Activated naive CD4-positive, alpha-beta T cell treated with anti-CD3 and anti-CD28 coated beads, Interleukin-2, amount 50 U/mL, for 24 hours (primary cell): ENCODE data around the gene COA5.
A peak's percentile ranks its signal among the peaks of the same experiment; 100 is the strongest.

Experiments
- H3K27ac Mint-ChIP-seq: one replicate; pipeline ENCODE4 v1.8.0; 2021; ENCODE audit warnings: mild to moderate bottlenecking, mixed read lengths
- H3K27me3 Mint-ChIP-seq: one replicate; pipeline ENCODE4 v1.8.0; 2021; ENCODE audit warnings: mixed read lengths
- H3K36me3 Mint-ChIP-seq: one replicate; pipeline ENCODE4 v1.8.0; 2021; ENCODE audit warnings: mixed read lengths
- H3K4me1 Mint-ChIP-seq: one replicate; pipeline ENCODE4 v1.8.0; 2021; ENCODE audit warnings: mixed read lengths
- H3K4me3 Mint-ChIP-seq: one replicate; pipeline ENCODE4 v1.8.0; 2021; ENCODE audit warnings: mild to moderate bottlenecking, mixed read lengths
- H3K9me3 Mint-ChIP-seq: one replicate; pipeline ENCODE4 v1.8.0; 2021; ENCODE audit warnings: mixed read lengths

The COA5 gene

DNA sequence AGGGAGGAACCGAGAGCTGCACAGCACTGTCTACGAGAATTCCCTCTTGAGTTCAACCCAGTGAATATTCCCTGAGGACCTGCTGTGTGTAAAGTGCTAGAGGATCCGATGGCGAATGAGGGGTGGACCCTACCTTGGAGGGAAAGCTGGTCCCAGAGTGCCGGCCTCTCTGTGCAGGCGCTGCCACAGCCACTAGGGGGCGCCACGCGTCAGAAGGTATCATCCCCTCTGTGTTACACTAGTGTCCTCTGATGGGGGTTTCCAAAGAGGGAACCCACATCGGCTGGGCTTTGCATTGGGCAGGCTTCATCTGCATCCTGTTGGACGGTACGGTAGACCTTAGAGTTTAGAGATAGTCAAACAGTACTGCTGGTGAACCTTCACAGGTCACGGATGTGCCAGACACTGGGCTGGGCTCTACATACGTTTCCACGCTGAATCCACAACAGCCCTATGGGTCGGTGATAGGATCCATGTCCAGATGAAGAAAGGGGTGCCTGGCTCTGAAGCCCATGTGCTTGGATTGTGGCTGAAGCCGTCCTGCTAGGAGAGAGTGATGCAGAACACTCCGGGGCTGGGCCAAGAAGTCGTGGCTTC, 39.0 kb downstream of the COA5 start:
- peaks cover 14% of the 10 kb centered on the region for H3K36me3 Mint-ChIP-seq
- no peaks in the 10 kb centered on the region for H3K27me3 Mint-ChIP-seq
- H3K4me3 Mint-ChIP-seq: no peak overlapping the region
- H3K27ac Mint-ChIP-seq: no peak overlapping the region
- H3K9me3 Mint-ChIP-seq: no peaks in the 10 kb centered on the region
- no peaks in the 10 kb centered on the region for H3K4me1 Mint-ChIP-seq

DNA sequence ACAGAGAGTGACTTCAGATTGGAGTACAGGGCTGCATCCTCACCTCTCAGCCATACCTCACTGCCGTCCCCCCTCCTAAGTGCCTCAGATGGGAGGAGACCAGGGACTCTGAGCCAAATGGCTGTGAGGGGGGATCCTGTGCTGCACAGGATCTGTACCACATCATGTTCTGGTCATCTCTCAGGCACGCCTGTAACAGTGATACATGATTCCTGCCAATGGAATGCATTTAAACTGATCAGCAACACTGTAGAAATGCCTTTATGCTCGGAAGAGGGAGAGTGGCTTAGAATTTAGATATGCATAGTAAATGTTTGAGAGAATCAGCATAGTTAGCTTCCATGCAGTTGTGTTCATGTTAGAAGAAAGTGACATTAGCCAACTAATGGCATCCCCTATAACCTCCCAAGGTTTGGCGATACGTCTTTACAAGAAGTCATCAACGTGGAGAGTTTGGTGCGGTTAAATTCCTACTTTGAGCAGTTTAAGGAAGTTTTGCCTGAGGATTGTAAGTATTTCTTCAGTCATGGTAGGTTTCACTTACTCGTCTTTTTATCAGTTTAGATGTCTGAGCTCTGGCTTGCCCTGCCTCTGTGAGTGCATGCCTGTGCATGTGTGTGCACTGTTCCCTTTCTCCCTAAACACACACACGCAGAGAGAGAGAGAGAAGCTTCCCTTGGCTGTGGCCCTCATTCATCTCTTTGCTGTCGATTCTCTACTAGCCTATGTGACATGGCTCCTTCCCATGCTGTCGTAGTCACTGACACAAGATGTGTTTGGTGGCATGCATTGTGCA, 40.0 kb downstream of the COA5 start:
- H3K27me3 Mint-ChIP-seq: no peaks in the 10 kb centered on the region
- no peak overlapping the region for H3K4me3 Mint-ChIP-seq
- H3K9me3 Mint-ChIP-seq: no peaks in the 10 kb centered on the region
- peaks cover 11% of the 10 kb centered on the region for H3K36me3 Mint-ChIP-seq
- H3K4me1 Mint-ChIP-seq: no peaks in the 10 kb centered on the region
- no peak overlapping the region for H3K27ac Mint-ChIP-seq

- no peaks in the 10 kb centered on the region for H3K27me3 Mint-ChIP-seq
- no peaks in the 10 kb centered on the region for H3K4me1 Mint-ChIP-seq
- no peak overlapping the region for H3K4me3 Mint-ChIP-seq
- H3K9me3 Mint-ChIP-seq: no peaks in the 10 kb centered on the region
- no peak overlapping the region for H3K27ac Mint-ChIP-seq
- peaks cover 11% of the 10 kb centered on the region for H3K36me3 Mint-ChIP-seq
These were observed 42.4 kb downstream of the COA5 start for GRCh38 chr2:98565941-98566340.

DNA sequence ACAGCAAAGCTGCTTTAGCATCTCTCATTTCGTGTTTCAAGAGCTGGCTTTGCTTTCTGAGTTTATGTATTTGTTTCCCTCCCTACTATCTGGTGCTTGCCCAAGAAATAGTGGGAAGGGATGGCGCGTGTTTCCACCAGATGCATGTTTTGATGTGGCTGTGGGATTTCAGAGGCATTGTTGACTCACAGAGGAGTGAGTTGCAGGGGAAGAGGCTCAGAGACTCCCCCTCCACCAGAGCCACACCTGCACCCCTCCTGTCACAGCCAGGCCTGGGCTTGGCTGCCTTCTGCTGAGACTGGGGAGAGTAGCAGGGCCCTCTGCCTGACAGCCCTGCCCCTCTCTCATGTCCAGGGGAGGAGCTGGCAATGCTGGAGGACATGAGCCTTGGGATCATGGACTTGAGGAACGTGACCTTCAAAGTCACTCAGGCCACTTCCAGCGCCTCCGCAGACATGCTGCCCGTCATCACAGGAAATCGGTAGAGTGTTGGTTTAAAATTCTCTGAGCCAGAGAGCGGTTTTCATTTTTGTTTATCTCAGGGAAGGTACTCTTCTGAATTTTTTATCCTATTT, 42.9 kb downstream of the COA5 start:
- Mint-ChIP-seq H3K9me3 (no peaks in the 10 kb centered on the region), H3K4me3 (no peak overlapping the region), H3K4me1 (no peaks in the 10 kb centered on the region), H3K27me3 (no peaks in the 10 kb centered on the region), H3K27ac (no peak overlapping the region), H3K36me3 (peaks cover 11% of the 10 kb centered on the region)

DNA sequence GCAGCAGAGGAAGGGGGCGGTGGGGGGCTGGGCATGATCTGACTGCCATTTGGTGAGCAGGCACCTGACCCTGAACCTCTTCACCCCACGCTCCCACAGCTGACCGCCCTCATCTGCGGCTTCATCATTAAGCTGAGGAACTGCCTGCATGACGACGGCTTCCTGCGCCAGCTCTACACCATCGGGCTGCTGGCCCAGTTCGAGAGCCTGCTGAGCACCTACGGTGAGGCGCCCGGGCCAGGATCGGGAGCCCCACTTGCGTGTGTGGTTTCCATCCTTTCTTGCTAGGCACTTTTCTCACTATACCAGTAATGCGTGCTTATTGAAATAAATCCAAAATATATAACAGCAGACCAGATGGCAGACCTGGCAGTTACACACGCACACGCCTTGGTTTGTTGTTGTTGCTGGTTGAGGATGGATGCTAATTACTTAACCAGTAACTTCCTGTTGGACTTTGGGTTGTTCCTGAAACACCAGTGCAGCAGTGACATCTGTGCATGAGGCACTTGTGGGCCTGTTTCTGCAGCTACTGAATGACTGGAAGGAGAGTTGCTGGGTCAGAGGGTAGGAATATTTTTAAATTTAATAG, 43.7 kb downstream of the COA5 start:
- Mint-ChIP-seq H3K4me3 (no peak overlapping the region), H3K27ac (no peak overlapping the region), H3K9me3 (no peaks in the 10 kb centered on the region), H3K4me1 (no peaks in the 10 kb centered on the region), H3K27me3 (no peaks in the 10 kb centered on the region), H3K36me3 (peaks cover 7% of the 10 kb centered on the region)

DNA sequence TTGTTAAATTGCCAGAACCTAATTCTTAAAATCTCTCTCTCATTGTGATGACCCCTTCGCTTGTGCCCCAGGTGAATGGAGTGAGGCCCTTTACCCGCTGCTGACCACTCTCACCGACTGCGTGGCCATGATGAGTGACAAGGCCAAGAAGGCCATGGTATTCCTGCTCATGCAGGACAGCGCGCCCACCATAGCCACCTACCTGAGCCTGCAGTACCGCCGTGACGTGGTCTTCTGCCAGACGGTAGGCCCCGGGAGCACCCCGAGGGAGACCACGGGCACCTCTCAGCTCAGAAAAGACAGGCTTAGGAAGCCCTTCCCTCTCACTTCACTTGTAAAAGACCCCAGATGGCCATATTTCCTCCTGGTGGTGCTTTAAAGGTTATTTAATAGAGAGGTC, 44.9 kb downstream of the COA5 start:
- Mint-ChIP-seq H3K36me3 (peaks cover 4% of the 10 kb centered on the region), H3K4me1 (peaks cover 6% of the 10 kb centered on the region), H3K4me3 (no peak overlapping the region)

GRCh38 chr2:98561902-98562695, 46.2 kb downstream of the COA5 start:
- Mint-ChIP-seq H3K4me1 (peaks cover 6% of the 10 kb centered on the region), H3K36me3 (peaks cover 2% of the 10 kb centered on the region), H3K27ac (no peak overlapping the region), H3K4me3 (no peak overlapping the region), H3K9me3 (no peaks in the 10 kb centered on the region), H3K27me3 (no peaks in the 10 kb centered on the region)

More for the DNA sequence above, 44.9 kb downstream of the COA5 start:
- H3K27ac Mint-ChIP-seq: no peak overlapping the region
- H3K9me3 Mint-ChIP-seq: no peaks in the 10 kb centered on the region
- H3K27me3 Mint-ChIP-seq: no peaks in the 10 kb centered on the region

- Mint-ChIP-seq H3K4me3 (no peak overlapping the region), H3K9me3 (no peaks in the 10 kb centered on the region), H3K36me3 (peaks cover 2% of the 10 kb centered on the region), H3K27ac (no peak overlapping the region), H3K27me3 (no peaks in the 10 kb centered on the region), H3K4me1 (peaks cover 15% of the 10 kb centered on the region)
These were observed 47.3 kb downstream of the COA5 start for GRCh38 chr2:98561018-98561417.

DNA sequence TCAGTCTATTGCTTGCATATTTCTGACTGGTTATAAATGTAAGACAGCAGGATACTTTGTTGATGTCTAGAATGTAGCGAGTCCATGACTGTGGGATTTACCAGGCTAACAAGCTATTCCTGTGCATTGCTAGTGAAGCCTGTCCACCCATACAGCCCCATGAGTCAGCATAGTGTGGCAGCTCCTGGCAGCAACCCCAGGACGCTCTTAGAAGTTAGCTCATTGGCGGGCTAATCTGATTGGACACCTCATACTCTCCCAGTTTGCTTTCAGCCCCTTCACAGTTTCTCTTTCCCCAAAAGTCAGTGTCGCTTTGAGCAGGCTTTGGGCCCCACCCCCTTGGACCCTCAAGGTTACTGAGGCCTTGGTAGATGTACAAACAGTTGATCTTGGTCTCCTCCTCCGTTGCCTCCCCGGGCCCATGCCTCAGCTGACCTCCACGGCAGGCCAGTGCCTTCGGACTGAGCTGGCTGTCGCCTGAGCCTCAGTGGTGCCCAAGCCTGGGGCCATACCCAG, 48.0 kb downstream of the COA5 start:
- H3K4me3 Mint-ChIP-seq: no peak overlapping the region
- H3K36me3 Mint-ChIP-seq: peaks cover 2% of the 10 kb centered on the region
- H3K27ac Mint-ChIP-seq: peak overlapping the region; percentile 84
- H3K9me3 Mint-ChIP-seq: no peaks in the 10 kb centered on the region
- no peaks in the 10 kb centered on the region for H3K27me3 Mint-ChIP-seq
- peaks cover 22% of the 10 kb centered on the region for H3K4me1 Mint-ChIP-seq

- Mint-ChIP-seq H3K36me3 (peaks cover 7% of the 10 kb centered on the region), H3K27me3 (no peaks in the 10 kb centered on the region), H3K4me3 (no peak overlapping the region), H3K27ac (no peak overlapping the region), H3K9me3 (no peaks in the 10 kb centered on the region), H3K4me1 (peaks cover 28% of the 10 kb centered on the region)
These were observed 48.7 kb downstream of the COA5 start for GRCh38 chr2:98559581-98559980.

DNA sequence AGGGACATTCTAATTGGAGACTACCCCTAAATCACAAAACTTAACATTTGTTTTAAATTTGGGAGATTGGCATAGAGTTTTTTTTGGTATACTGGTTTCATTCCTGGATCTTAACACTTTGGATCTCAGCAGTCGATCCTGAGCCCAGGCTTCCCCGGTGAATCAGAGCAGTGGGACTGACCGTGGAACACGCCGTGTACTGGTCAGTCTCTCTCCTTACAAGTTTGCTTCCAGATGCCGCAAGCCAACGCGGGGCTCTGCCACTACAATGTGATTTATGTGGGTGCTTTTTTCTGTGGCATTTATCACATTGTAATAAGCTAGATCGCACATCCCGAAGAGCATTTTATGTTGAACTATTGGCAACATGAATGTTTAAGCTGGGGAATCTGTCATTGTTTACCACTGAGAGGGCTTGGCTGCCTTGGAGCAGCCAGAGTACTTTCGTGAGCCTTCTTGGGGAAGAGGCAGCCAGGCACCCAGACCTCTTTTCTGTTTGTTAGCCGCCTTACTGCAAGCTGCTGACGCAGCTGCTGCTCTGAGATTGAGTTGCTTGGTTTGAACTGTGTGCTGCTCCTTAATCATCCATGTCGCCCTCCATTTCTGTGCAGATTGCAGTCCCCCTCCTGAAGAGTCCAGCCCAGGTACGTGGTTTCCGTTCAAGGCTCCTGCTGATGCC, 49.3 kb downstream of the COA5 start:
- peaks cover 7% of the 10 kb centered on the region for H3K36me3 Mint-ChIP-seq
- peak overlapping the region; percentile 66 for H3K27ac Mint-ChIP-seq
- no peak overlapping the region for H3K4me3 Mint-ChIP-seq
- no peaks in the 10 kb centered on the region for H3K27me3 Mint-ChIP-seq
- H3K4me1 Mint-ChIP-seq: peaks cover 28% of the 10 kb centered on the region
- no peaks in the 10 kb centered on the region for H3K9me3 Mint-ChIP-seq

DNA sequence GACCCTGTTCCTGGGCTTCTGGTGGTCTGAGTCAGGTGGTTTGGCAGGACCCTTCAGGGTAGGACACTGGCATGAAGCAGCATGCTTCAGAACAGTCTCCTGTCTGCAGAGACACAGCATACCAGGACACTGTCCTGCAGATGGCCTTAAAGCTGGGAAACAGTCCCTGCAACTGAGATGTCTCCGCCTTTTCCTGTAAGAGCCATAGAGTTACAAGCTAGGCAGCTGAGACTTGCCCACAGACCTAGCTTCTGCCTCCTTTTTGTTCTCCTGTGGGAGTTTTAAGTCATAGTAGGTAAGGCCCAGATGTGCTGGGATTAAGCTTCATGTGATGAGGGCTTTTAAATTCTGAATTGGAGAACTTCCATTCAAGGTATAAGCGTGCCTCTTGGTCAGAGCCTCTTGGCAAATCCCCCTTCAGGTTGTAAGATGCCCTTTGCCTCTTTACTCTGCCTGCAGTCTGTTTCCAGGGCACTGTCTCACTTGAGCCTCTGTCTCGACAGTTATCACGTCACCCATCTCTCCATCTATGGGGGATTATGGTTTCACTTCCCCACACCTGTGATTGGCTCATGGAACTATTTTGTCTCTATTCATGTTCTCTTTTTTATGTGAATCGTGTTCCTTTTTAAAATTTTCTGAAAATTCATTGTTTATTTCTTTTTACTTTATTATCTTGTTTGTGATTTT, 51.8 kb downstream of the COA5 start:
- H3K4me1 Mint-ChIP-seq: peaks cover 32% of the 10 kb centered on the region
- H3K4me3 Mint-ChIP-seq: no peak overlapping the region
- H3K36me3 Mint-ChIP-seq: peaks cover 7% of the 10 kb centered on the region
- peak overlapping the region; percentile 87 for H3K27ac Mint-ChIP-seq
- no peaks in the 10 kb centered on the region for H3K9me3 Mint-ChIP-seq
- H3K27me3 Mint-ChIP-seq: no peaks in the 10 kb centered on the region

- Mint-ChIP-seq H3K36me3 (peaks cover 9% of the 10 kb centered on the region), H3K27me3 (no peaks in the 10 kb centered on the region), H3K9me3 (no peaks in the 10 kb centered on the region), H3K4me3 (no peak overlapping the region), H3K27ac (no peak overlapping the region), H3K4me1 (peaks cover 40% of the 10 kb centered on the region)
These were observed 52.6 kb downstream of the COA5 start for GRCh38 chr2:98555696-98556095.

DNA sequence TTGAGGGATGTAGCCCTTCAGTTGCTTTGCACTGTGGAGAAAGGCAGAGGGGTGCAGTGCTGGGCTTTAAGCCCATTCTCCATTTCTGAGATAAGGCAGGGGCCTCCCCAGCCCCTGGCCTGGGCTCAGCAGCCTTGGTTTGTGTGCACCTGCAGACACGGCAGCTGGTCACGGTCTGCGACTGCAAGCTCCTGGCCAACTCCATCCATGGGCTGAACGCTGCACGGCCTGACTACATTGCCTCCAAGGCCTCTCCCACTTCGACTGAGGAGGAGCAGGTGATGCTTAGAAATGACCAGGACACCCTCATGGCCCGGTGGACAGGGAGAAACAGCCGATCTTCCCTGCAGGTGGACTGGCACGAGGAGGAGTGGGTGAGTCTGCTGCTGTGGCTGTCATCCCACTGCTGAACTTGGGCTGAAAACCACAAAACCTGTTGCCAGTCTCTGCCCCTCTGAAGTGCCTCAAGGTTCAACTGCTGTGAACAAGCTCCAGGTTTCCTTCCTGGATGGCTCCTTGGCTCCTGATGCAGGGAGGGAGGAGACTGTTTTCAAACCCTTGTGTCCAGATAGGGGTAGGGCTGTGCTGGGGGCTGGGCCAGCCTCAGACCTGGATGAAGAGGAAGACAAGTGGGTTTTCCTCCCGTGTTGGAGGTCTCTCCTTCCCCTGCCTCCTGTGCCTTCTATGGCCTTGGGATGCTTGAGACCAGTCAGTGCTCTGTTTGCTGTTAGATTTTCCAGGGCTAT, 54.0 kb downstream of the COA5 start:
- Mint-ChIP-seq H3K4me1 (peaks cover 46% of the 10 kb centered on the region), H3K36me3 (peaks cover 12% of the 10 kb centered on the region), H3K4me3 (no peak overlapping the region), H3K27ac (no peak overlapping the region), H3K27me3 (no peaks in the 10 kb centered on the region), H3K9me3 (no peaks in the 10 kb centered on the region)
